Dendritic cell treated with granulocyte-macrophage colony-stimulating factor and Interleukin-4, amounts not matched to agents 40 ng/mL and 50 ng/mL, for 4 days (primary cell): ENCODE data around the gene PLA2G3.
"Not testable (repeated sequence)": the region's sequence is repeated elsewhere in the genome, so short reads cannot be mapped to it uniquely, and the experiment has no call there.

Experiments
- H3K27ac Mint-ChIP-seq: one replicate; pipeline ENCODE4 v1.8.0; 2022; ENCODE audit warnings: mild to moderate bottlenecking, mixed read lengths
- H3K27me3 Mint-ChIP-seq: one replicate; pipeline ENCODE4 v1.8.0; 2022; ENCODE audit warnings: mild to moderate bottlenecking, mixed read lengths
- H3K36me3 Mint-ChIP-seq: one replicate; pipeline ENCODE4 v1.8.0; 2022; ENCODE audit warnings: low read depth, mixed read lengths
- H3K4me1 Mint-ChIP-seq: one replicate; pipeline ENCODE4 v1.8.0; 2022; ENCODE audit warnings: low read depth, mixed read lengths
- H3K4me3 Mint-ChIP-seq: one replicate; pipeline ENCODE4 v1.8.0; 2022; ENCODE audit warnings: mild to moderate bottlenecking, moderate library complexity, mixed read lengths
- H3K9me3 Mint-ChIP-seq: one replicate; pipeline ENCODE4 v1.8.0; 2022; ENCODE audit warnings: mixed read lengths
- intact Hi-C: fragments of 100-400 bp; cut with micrococcal nuclease; formaldehyde crosslinking; loops from one replicate; pipeline ENCODE4 v1.15.0; 2022

Gene PLA2G3

DNA sequence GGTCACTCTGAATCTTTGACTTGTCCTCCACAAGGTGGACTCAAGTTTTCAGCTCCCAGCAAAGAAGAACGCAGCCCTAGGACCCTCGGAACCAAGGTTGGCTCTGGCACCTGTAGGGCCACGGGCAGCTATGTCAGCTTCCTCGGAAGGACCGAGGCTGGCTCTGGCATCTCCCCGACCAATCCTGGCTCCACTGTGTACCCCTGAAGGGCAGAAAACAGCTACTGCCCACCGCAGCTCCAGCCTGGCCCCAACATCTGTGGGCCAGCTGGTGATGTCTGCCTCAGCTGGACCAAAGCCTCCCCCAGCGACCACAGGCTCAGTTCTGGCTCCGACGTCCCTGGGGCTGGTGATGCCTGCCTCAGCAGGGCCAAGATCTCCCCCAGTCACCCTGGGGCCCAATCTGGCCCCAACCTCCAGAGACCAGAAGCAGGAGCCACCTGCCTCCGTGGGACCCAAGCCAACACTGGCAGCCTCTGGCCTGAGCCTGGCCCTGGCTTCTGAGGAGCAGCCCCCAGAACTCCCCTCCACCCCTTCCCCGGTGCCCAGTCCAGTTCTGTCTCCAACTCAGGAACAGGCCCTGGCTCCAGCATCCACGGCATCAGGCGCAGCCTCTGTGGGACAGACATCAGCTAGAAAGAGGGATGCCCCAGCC, 15.4 kb downstream of the PLA2G3 start:
- intact Hi-C loops, result no loop called here
- Mint-ChIP-seq H3K27ac (no peak overlapping the region), H3K4me3 (no peak overlapping the region), H3K27me3 (peaks cover 7% of the 10 kb centered on the region), H3K9me3 (no peaks in the 10 kb centered on the region), H3K4me1 (peaks cover 13% of the 10 kb centered on the region), H3K36me3 (no peaks in the 10 kb centered on the region)

DNA sequence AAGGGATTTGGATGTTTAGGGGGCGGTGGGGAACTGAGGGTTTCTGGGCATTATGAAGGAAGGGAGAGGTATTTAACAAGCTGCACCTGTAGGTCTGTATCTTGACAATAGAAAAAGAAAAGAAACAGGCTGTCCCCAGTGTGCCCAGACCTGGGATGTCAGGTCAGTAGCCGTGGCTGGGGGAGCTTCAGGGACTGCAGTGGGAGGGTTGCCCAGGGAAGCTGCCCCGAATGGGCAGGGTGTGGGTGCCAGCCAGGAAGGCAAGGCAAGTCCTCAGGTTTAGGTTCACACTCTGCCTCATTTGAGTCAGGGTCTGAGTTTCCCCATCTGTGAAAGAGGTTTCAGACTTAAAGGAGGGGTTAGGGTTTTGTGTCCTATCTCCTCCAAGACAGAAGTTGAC, 16.0 kb downstream of the PLA2G3 start:
- no peak overlapping the region for H3K4me3 Mint-ChIP-seq
- H3K36me3 Mint-ChIP-seq, result no peaks in the 10 kb centered on the region
- no peaks in the 10 kb centered on the region for H3K9me3 Mint-ChIP-seq
- peaks cover 13% of the 10 kb centered on the region for H3K4me1 Mint-ChIP-seq
- no peak overlapping the region for H3K27ac Mint-ChIP-seq
- intact Hi-C loops, result no loop called here
- peaks cover 7% of the 10 kb centered on the region for H3K27me3 Mint-ChIP-seq

DNA sequence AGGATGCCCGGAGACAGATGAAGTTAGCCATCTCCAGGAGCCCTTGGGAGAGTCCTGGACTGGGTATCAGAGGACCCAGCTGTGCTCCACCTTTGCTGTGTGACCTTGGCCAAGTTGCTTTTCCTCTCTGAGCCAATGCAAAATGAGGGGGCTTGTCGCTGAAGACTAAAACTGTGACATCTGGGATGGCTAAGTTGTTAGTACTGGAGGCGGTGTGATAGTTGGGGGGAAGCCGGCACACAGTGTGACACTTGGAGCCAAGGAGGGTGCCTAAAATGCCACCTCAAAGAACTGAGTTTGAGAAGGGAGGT, 17.1 kb downstream of the PLA2G3 start:
- no peaks in the 10 kb centered on the region for H3K36me3 Mint-ChIP-seq
- H3K27ac Mint-ChIP-seq, result no peak overlapping the region
- peaks cover 7% of the 10 kb centered on the region for H3K27me3 Mint-ChIP-seq
- H3K4me1 Mint-ChIP-seq, result peaks cover 13% of the 10 kb centered on the region
- H3K9me3 Mint-ChIP-seq, result no peaks in the 10 kb centered on the region
- peak overlapping the region; percentile 21 for H3K4me3 Mint-ChIP-seq
- intact Hi-C loops, result no loop called here

DNA sequence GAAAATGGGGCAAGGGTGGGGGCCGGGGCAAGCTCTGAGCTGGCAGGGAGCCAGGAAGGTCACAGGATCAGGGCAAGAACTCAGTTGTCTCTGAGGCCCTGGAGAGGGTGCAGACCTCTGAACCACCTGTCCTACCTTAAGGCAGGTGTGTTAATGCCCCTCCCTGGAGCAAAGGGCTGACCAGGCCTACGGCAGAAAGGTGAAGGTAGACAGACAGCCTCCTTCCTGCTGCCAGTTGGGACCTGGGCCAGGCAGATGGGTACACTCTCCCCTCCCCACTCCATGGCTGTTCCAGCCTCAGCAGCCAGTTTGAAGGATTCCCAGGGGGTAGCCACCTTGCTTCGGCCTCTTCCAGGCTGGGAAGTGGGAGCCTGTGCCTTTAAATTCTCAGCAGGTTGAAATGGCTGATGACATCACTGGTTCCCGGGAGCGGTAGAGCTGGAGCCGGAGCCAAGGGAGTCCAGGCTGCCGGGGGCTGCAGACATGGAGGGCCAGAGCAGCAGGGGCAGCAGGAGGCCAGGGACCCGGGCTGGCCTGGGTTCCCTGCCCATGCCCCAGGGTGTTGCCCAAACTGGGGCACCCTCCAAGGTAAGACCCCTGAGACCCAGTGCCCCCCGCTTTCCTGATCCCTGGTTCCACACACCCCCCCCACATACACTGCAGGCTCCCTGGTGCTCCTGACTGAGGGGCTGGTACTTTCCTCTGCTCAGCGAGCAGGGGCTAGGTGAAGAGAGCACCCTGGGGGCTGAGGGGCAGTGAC, 17.6 kb downstream of the PLA2G3 start, which contains the start of gene INPP5J:
Gene INPP5J, plus strand, starts transcription at position 435 of the 760 bp plus-strand sequence. Its CDS starts 49 bp downstream, at position 484.
- Mint-ChIP-seq H3K4me1 (peaks cover 12% of the 10 kb centered on the region), H3K36me3 (no peaks in the 10 kb centered on the region), H3K27me3 (peaks cover 7% of the 10 kb centered on the region), H3K4me3 (peak within 1 kb of the TSS; percentile 21), H3K27ac (no peak within 1 kb of the TSS), H3K9me3 (no peaks in the 10 kb centered on the region)
- intact Hi-C loops, result no loop called here

DNA sequence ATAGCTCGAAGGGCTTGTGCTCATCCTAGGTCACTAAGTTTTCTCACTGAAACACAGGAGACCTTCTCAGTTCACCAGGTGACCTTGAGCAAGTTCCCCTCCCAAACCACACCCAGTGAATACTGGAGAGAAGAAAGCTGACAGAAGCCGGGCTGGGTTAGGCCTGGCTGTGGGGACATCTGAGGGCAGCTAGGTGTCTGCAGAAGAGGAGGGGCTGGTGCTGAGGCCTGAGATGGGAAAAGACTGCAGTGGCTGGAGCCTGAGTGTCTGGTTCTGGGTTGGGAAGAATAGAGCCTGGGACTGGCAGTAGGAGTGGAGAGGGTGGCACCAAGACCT, 18.1 kb downstream of the PLA2G3 start:
- Mint-ChIP-seq H3K9me3 (no peaks in the 10 kb centered on the region), H3K36me3 (no peaks in the 10 kb centered on the region), H3K4me1 (peaks cover 6% of the 10 kb centered on the region), H3K4me3 (no peak overlapping the region), H3K27me3 (peaks cover 7% of the 10 kb centered on the region), H3K27ac (no peak overlapping the region)
- intact Hi-C loops, result no loop called here

DNA sequence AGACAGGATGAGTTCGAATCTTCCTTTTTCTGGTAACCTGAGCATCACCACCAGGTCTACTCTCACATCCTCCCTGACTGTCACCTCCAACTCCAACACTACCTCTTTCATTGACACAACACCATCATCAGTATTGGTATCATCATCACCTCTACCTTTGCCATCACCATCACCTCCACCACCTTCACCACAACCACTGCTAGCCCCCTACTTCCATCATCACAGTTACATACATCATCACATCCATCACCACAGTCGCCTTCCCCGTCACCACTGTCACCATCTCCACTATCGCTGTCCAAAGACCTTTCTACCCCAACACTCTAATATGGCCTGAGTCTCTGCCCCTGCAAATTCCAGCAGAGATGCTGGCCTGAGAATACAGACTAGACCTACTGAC, 18.9 kb downstream of the PLA2G3 start:
- H3K9me3 Mint-ChIP-seq, result no peaks in the 10 kb centered on the region
- H3K4me3 Mint-ChIP-seq, result no peak overlapping the region
- intact Hi-C loops, result no loop called here
- no peaks in the 10 kb centered on the region for H3K36me3 Mint-ChIP-seq
- H3K27ac Mint-ChIP-seq, result no peak overlapping the region
- no peaks in the 10 kb centered on the region for H3K4me1 Mint-ChIP-seq
- peaks cover 7% of the 10 kb centered on the region for H3K27me3 Mint-ChIP-seq

DNA sequence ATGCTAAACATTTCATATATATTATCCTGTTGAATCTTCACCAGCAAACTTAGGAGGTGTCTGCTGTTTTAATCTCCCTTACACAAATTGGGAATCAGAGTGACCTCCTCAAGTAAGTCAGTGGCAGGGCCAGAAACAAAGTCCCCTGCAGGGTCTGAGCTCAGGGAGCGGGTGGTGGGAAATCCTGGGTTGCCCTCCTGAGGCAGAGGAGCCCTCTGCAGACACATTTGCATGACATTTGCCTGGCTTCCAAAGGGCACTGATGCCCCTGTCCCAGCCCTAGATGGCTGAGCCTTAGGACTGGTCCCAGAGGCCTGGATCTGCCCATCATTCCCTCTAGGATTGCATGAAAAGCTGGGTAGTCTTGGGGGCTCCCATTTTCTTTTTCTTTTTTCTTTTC, 19.7 kb downstream of the PLA2G3 start:
- Mint-ChIP-seq H3K27ac (no peak overlapping the region), H3K27me3 (peaks cover 7% of the 10 kb centered on the region), H3K4me3 (no peak overlapping the region), H3K36me3 (no peaks in the 10 kb centered on the region), H3K9me3 (no peaks in the 10 kb centered on the region), H3K4me1 (no peaks in the 10 kb centered on the region)
- intact Hi-C loops, result no loop called here

DNA sequence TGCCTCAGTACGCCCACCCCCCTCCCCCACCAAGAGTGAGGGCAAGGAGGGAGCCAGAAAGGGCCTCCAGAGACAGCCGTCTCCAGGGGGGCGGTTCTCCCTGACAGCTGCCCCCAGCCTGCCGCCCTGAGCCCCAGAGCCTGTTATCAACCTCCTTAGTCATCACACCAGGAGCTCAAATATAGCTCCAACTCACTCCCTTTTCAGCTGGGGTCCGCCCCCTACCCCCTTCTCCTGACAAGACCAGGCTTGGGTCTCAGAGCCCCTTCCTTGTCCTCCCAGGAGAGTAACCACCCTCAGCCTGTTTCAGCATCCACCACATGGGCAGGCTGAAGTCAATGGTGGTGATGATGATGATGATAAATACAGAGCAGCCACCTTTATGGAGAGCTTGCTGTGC, 20.1 kb downstream of the PLA2G3 start:
- Mint-ChIP-seq H3K27me3 (peaks cover 5% of the 10 kb centered on the region), H3K36me3 (no peaks in the 10 kb centered on the region), H3K4me3 (no peak overlapping the region), H3K27ac (no peak overlapping the region), H3K9me3 (no peaks in the 10 kb centered on the region), H3K4me1 (no peaks in the 10 kb centered on the region)
- intact Hi-C loops, result no loop called here

DNA sequence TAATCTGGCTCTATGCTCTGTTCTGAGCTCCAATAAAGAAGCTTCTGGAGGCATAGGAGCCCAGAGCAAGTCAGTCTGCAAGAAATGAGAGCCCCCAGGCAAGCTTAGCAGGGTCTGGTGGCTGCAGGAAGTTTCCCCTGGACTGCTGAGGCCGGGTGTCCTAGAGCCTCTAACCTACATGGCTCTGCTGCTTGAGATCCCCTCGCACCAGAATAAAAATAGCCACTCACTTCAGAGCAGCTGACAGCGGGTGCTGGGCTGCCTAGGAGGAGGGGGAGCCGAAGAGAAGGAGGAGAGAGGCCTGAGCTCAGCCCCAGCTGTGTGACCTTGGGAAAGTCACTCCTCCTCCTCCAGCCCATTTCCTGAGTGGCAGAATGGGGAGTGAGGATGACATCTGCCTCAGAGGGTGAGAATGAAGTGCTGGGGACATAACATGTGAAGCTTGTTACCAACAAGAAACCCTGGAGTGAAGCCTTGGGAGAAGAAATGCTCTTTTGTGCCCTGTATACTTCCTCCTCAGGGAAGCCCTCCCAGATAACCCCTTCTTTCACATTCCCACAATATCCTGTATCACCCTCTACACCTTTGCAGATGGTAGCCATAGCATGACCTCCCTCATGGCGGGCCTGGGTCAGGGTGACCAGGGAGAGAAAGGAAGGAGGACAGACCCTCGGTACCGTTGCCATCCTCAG, 21.1 kb downstream of the PLA2G3 start:
- H3K4me1 Mint-ChIP-seq, result no peaks in the 10 kb centered on the region
- peaks cover 2% of the 10 kb centered on the region for H3K27me3 Mint-ChIP-seq
- no peaks in the 10 kb centered on the region for H3K9me3 Mint-ChIP-seq
- H3K27ac Mint-ChIP-seq, result no peak overlapping the region
- intact Hi-C loops, result no loop called here
- no peaks in the 10 kb centered on the region for H3K36me3 Mint-ChIP-seq
- H3K4me3 Mint-ChIP-seq, result no peak overlapping the region

DNA sequence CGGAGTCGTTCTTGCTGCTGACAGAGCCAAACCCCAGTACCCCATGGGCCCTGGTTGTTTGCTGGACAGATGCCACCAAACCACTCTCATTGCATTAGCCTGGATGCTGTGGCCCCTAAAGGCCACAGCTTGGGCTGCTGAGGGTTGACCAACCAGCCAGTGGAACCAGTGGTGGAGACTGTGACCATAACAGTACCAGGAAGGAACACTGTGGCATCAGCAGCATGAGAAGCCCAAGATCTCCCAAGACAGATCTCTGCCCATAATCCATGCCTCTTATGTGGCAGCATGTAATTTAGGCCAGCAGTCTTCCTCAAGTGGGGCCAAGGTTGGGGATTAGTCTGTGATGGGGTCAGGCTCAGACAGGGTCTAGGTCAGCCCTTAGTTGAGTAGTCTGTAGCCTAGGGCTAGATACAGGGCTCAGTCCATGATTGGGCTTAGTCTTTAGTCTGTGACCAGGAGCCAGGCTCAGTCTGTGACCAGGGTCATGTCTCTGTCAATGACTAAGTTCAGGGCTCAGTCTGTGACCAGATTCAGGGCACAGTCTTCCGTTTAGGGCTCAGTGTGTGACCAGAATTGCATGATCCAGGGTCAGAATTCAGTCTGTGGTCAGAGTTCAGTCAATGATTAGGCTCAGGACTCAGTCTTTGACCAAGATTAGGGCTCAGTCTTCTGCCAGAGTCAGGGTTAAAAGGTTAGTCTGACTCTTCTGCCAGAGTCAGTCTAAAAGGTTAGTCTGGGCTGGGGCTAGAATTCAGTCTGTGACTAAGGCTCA, 22.1 kb downstream of the PLA2G3 start:
- H3K36me3 Mint-ChIP-seq, result no peaks in the 10 kb centered on the region
- H3K27ac Mint-ChIP-seq, result no peak overlapping the region
- intact Hi-C loops, result no loop called here
- H3K4me1 Mint-ChIP-seq, result no peaks in the 10 kb centered on the region
- H3K9me3 Mint-ChIP-seq, result no peaks in the 10 kb centered on the region
- no peak overlapping the region for H3K4me3 Mint-ChIP-seq
- H3K27me3 Mint-ChIP-seq, result peaks cover under 1% of the 10 kb centered on the region

DNA sequence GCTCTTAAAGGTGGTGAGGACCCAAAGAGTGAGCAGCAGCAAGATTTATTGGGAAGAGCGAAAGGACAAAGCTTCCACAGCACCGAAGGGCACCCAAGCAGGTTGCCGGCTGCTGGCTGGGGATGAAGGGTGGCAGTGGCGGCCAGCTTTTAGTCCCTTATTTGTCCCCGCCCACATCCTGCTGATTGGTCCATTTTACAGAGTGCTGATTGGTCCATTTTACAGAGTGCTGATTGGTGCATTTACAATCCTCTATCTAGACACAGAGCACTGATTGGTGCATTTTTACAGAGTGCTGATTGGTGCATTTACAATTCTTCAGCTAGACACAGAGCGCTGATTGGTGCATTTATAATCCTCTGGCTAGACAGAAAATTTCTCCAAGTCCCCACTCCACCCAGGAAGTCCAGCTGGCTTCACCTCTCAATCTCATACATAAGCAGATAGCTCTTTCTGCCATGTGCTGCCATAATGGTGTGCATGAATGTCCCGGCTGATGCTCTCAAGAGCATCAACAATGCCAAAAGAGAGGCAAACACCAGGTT, 27.7 kb downstream of the PLA2G3 start:
- intact Hi-C loops, H3K4me3 Mint-ChIP-seq, H3K36me3 Mint-ChIP-seq, H3K4me1 Mint-ChIP-seq, H3K27ac Mint-ChIP-seq, H3K9me3 Mint-ChIP-seq: not testable (repeated sequence)
- peaks cover 10% of the 10 kb centered on the region for H3K27me3 Mint-ChIP-seq

DNA sequence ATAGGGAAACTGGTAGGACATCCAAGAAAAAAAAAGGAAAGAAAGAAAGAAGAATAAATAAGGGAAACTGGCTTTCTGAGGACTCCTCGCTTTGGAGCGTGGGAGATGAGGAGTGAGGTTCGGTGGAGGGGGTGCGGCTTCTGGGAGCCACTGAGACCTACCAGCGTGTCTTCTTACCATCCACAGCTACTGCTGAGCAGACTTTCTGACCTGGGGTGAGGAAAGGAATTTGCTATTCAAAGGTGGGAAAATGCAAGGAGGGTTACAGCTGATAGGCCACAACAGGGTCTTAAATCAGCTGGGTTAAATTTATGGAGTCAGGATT, 32.5 kb downstream of the PLA2G3 start:
- H3K4me1 Mint-ChIP-seq, result peaks cover 13% of the 10 kb centered on the region
- H3K9me3 Mint-ChIP-seq, result peaks cover 6% of the 10 kb centered on the region
- peaks cover 22% of the 10 kb centered on the region for H3K27me3 Mint-ChIP-seq
- no peaks in the 10 kb centered on the region for H3K36me3 Mint-ChIP-seq
- intact Hi-C loops, result loop anchor here (1.0 to 5.0 kb wide), 3 partner anchors 39 to 123 kb away; partner anchors contain the start of gene LIMK2
- peak overlapping the region; percentile 47 for H3K27ac Mint-ChIP-seq
- peak overlapping the region; percentile 75 for H3K4me3 Mint-ChIP-seq

DNA sequence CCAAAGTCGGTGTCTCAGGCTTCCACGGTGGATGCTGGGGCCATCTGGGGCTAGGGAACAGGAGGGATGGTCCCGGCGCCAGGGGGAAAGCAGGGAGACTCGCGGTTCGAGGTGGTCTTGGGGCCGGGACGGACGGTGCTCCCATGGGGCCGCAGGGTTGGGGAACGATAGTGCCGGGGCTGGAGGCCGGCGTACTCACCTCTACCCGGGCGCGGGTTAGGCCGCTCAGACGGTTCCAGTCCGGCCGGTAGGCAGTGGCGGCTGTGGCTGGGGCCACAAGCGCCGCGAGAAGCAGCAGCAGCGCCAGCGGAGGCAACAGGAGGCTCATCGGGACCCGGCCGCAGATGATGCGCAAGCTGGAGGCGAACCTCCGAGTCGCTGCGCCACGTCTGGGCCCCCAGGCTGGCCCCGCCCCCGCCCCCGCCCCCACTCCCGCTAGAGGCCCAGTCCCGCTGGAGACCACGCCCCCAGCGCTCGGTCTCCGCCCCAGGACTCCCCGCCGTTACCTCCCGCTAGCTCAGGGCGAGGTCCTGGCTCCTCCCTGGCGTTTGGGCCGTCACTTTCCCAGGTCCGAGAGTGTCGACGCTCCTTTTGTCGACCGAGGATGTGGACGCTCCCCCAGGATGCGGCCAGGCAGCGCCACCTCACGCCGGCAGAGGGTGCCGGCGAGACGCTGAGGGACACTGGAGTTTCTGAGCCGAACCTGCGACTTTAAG, 33.0 kb downstream of the PLA2G3 start, which contains the start of gene SELENOM:
Gene SELENOM, minus strand, starts transcription at position 391 of the 716 bp plus-strand sequence. Its CDS starts 63 bp downstream, at position 328.
- Mint-ChIP-seq H3K9me3 (peaks cover under 1% of the 10 kb centered on the region), H3K27me3 (peaks cover 22% of the 10 kb centered on the region), H3K36me3 (no peaks in the 10 kb centered on the region), H3K4me1 (peaks cover 13% of the 10 kb centered on the region), H3K27ac (peak within 1 kb of the TSS; percentile 47), H3K4me3 (peak within 1 kb of the TSS; percentile 75)
- intact Hi-C loops, result loop anchor here (1.0 to 5.0 kb wide), 3 partner anchors 40 to 123 kb away; partner anchors contain the start of gene LIMK2
